Left hindlimb (tissue), 1 donor: Measurements from ENCODE around the gene C4orf17.
"Not testable (repeated sequence)": the region's sequence is repeated elsewhere in the genome, so short reads cannot be mapped to it uniquely, and the experiment has no call there.

ENCODE experiments used
- DNase-seq: peaks from one replicate; pipeline ENCODE4 v3.0.0-alpha.2; 2018

The C4orf17 gene

GRCh38 chr4:99510721-99511120 is at the start of gene C4orf17:
Gene C4orf17, plus strand, starts transcription at chr4:99511021. Its CDS starts 2,061 bp downstream, at chr4:99513082.
- no peak for DNase-seq

DNA sequence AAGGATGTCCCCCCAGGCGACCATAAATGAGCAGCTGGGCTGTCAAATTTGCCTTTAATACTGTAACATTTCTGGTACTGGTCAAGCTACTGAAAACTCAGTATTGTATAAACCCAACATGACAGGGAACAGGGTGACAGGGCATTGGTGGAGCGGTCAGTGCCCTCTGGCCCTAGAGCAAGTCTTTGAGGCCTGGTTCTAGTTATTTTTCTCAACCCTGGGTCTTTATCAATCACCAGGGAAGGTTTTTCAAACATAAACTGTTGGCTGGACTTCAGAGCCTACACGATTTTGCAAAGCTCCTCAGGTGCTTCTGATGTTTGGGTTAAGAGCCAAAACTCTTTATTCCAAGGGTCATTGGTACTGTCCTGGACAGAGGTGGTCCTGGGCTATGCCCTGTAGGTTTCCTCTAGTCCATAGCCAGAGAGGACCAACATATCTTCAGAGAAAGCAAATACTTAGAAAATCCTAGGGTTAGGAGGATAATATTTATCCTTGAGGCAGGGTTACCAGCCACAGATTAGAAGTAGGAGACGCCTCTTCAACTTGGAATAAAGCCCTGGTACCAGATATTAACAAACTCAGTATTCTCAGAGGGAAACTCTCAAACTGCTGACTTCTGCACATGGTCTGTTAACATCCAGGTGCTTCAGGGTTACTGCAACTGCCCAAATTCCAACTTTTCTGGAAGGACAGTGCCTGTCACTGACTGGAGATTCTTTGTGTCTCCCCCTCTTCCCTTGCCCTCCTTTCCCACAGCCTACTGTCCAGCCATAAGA is 49.0 kb upstream of the C4orf17 start:
- DNase-seq: no peak

GRCh38 chr4:99462875-99463464 is 47.9 kb upstream of the C4orf17 start:
- DNase-seq: peak; percentile 43

DNA sequence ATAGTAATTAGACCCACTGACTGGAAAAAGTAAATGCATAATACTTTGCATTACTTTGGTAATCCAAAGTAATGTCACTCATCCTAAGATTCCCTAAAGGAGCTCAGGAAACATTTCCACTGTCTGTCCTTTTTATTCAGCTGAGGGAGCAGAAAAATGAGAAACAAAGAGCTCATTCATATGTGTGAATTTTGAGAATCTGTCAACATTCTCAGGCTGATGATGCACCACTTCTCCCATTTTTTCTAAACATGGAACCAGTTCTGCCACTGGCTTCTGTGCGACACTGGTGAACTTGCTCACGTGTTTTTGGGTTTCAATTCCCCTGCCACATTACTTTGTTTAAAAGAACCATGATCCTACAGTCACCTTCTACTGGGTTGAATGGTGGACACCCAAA is 47.3 kb upstream of the C4orf17 start:
- no peak for DNase-seq

GRCh38 chr4:99467887-99468286 is 42.9 kb upstream of the C4orf17 start:
- DNase-seq: no peak

DNA sequence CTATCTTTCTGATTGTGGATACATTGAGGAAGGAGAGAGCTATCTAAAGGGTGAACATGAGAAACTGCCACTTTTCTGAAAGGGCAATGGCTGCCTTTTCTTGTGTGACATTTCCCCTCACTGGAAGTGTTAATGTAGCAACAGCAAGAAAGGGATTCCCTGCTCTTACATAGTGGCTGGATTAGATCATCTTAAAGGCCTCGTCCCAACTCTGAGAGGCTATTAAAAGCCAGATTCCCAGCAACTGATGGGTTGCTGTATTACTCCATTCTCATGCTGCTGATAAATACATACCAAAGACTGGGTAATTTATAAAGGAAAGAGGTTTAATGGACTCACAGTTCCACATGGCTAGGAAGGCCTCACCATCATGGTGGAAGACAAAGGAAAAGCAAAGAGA is 41.9 kb upstream of the C4orf17 start:
- no peak for DNase-seq

GRCh38 chr4:99471349-99471748 is 39.5 kb upstream of the C4orf17 start:
- no peak for DNase-seq

GRCh38 chr4:99471896-99472295 is 38.9 kb upstream of the C4orf17 start:
- no peak for DNase-seq

DNA sequence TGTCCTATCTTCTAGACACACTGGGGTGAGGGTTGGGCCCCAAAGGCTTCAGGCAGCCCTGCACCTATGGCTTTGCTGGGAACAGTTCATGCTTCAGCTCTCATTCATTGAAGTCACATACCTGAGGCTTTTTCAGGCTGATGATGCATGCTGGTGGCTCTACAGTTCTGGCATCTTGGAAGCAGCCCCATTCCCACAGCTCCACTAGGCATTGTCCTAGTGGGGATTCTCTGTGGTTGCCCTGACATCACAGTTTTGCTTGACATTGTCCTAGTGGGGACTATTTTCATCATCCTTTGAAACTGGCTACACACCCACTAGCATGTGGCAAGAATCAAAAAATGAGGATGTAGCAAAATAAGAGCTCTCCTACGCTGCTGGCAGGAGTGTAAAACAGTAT is 37.7 kb upstream of the C4orf17 start:
- DNase-seq: no peak

GRCh38 chr4:99483636-99484035 is 27.2 kb upstream of the C4orf17 start:
- DNase-seq: no peak

GRCh38 chr4:99485212-99485611 is 25.6 kb upstream of the C4orf17 start:
- no peak for DNase-seq

DNA sequence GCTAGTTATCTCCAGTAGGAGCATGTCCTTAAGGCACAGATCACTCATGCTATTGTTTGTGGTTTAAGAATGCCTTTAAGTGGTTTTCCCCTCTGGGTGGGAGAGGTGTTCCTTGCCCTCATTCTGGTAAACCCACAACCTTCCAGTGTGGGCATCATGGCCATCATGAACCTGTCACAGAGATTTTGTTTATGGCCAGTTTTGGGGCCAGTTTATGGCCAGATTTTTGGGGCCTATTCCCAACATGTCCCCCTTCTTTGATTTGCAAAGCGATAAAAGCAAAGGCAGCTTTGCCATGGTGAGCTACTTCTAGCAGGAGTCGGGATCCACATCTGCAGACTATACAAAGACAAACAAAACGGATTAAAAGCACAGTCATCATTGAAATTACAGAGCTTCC is 24.2 kb upstream of the C4orf17 start:
- DNase-seq: not testable (repeated sequence)

DNA sequence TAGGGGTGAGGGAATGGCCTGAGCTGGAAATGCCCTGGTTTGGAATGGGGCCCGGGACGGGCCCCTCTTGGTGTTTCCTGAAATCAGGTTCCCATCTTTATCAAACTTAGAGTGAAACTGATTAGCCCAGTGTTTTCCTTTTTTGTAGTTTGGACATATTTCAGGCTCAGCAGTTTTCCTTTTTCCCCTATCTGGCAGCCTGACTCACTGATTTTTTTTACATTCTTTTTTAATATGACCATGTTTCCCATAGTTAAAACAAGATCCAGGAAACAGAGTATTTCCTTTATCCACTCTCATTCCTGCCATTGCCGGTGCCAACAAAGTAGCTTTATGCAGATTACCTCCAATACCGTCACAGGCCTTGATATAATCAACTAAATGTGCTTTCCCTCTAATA is 20.5 kb upstream of the C4orf17 start:
- DNase-seq: no peak

DNA sequence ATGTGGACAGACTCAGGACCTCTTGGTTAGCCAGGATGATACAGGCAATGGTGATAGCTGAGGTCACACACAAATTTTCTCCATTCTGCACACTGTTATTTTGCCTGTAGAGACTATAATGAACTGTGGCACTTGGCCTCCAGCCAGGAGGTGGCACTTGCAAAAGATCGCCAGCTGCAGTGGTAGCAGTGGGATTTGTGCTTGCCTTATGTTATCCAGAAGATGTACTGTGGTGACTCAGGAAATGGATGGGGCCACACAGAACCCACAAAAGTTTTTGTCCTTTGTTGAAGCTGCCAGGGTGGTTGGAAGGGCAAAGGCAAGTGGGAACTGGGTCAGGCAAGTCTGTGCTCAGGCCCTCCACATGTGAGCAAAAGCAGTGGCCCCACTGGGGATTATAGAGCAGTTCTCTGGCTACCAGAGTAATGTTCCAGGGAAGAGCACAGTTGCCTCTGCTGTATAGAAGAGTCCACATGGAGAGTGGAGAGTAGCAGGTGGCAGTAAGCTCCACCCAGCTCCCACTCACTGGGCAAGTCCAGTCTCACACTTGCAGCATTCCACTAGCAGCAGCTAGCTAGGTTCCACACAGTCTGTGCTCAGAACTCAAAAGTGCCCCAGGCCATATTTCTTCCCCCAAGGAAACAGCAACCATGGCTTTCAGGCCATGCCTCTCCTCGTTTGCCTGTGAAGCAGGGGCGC is 5.9 kb upstream of the C4orf17 start:
- peak; percentile 41 for DNase-seq

DNA sequence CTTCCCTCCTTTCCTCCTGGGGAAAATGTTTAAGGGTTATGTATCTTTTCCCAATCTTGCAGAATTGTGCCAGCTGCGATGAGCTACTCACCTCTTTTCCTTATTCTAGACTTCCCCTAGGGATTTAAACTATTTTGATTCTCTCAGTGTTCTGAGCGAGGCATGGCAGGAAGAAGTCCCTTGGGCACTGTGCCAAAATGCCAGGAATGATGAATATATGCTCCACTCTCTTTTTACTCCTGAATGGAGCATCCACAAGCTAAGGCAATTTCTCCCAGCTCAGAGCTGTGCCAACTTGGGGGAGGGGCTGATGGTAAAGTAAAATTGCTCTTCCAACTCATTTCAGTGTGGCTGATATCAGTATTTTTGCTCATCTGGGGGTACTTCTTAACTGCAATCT is 4.0 kb upstream of the C4orf17 start:
- DNase-seq: no peak

DNA sequence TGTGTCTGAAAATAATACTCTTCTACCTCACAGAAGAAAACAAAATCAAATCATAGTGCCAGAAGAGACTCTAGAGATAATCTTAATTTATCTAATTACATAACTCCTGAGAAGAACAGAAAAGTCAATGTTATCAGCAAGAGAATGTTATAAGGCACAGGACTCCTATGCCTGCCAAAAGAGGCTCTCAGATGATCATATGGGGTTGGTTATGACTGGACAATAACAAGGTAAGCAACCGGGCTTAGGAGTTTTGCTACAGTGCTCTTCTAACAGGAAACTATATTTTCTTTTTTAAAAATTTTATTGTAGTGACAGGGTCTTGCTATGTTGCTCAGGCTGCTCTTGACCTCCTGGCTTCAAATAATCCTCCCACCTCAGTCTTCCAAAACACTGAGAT is 3.5 kb upstream of the C4orf17 start:
- DNase-seq: no peak

GRCh38 chr4:99507762-99508161 is 3.1 kb upstream of the C4orf17 start:
- no peak for DNase-seq

GRCh38 chr4:99518601-99519295 is 7.9 kb downstream of the C4orf17 start:
- no peak for DNase-seq

GRCh38 chr4:99529228-99529627 is 18.4 kb downstream of the C4orf17 start:
- DNase-seq: no peak

DNA sequence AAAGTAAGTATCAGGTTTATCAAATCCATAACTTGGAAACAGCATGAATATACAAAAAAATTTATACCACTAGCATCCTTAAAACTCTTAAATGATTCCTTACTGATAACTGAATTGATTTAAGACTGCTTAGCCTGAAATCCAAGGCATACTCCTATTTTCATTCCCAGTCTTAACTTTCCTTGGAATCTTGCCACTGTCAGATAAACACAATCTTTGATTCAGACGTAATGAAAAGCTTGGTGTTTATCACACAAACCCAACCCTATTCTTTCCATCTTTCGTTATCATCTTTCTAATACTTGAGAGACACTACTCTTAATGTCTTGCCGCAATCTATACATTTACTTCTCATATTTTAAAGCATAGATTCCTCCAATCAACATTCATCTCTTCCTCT is 19.1 kb downstream of the C4orf17 start:
- DNase-seq: no peak

DNA sequence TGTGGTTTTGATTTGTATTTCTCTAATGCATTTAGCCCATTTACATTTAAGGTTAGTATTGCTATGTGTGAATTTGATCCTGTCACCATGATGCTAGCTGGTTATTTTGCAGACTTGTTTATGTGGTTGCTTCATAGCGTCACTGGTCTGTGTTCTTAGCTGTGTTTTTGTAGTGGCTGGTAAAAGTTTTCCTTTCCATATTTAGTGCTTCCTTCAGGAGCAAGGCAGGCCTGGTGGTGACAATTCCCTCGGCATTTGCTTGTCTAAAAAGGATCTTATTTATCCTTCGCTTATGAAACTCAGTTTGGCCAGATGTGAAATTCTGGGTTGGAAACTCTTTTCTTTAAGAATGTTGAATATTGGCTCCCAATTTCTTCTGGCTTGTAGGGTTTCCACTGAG is 23.9 kb downstream of the C4orf17 start:
- not testable (repeated sequence) for DNase-seq

DNA sequence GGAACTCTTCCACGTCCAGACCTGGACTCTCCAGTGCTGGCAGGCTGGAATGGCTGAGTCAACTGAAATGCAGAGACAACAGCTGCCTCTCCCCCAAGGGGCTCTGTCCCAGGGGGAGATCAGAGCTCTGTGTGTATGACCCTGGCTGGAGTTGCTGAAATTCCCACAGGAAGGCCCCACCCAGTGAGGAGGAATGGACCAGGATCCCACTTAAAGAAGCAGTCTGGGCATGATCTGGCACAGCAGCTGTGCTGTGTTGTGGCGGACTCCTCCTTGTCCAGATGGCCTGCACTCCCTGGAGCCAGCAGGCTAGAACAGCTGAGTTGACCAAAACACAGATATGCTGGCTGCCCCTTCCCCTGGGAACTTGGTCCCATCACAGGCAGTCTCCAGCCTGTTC is 25.4 kb downstream of the C4orf17 start:
- peak; percentile 35 for DNase-seq

- DNase-seq: no peak
Observed at GRCh38 chr4:99536848-99537247, 26.0 kb downstream of the C4orf17 start.

DNA sequence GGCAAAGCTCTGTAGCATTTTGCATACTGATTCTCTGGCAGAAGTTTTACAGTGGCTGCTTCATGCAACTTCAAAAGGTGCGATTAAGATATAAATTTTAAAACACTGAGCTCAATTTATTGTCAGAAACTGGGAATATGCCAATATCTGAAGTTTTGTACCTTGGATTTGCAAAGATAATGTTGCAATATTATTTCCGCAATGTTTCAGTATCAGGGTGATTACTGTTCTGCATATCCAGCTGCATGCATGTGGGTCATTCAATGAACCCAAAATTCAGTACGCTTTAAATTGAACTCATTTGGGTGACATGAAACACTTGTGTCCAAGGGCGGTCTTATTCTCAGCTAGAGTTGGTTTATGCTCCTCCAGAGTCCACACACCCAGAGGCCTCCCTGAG is 26.9 kb downstream of the C4orf17 start:
- no peak for DNase-seq
